GM12864 (cell line): ENCODE results near the gene OR6J1.
"Not testable (repeated sequence)": the region's sequence is repeated elsewhere in the genome, so short reads cannot be mapped to it uniquely, and the experiment has no call there.

Experiments used
- DNase-seq: peaks from one replicate; pipeline ENCODE4 v3.0.0-alpha.2; 2011; ENCODE audit warnings: low read depth
- H3K4me3 ChIP-seq: 2 replicates; pipeline ENCODE4 v1.5.1; 2011; ENCODE audit warnings: mild to moderate bottlenecking, low read depth, low read length, control low read depth
- CTCF ChIP-seq: IDR thresholded peaks from 2 replicates; pipeline ENCODE4 v1.5.1; 2011; ENCODE audit warnings: low read depth, mild to moderate bottlenecking, moderate library complexity, low read length, control low read depth, inconsistent platforms; ENCODE audit errors: missing control alignments

Gene OR6J1

GRCh38 chr14:22630486-22630885 is 13.7 kb downstream of the OR6J1 start:
- H3K4me3 ChIP-seq, result no peak overlapping the region
- DNase-seq, result no peak
- no peak for TF ChIP-seq CTCF

- no peak overlapping the region for H3K4me3 ChIP-seq
- TF ChIP-seq CTCF, result no peak
- DNase-seq, result no peak
Observed at GRCh38 chr14:22630066-22630465, 14.1 kb downstream of the OR6J1 start.

GRCh38 chr14:22629361-22629760 is 14.8 kb downstream of the OR6J1 start:
- no peak for TF ChIP-seq CTCF
- no peak overlapping the region for H3K4me3 ChIP-seq
- DNase-seq, result no peak

- TF ChIP-seq CTCF, result no peak
- H3K4me3 ChIP-seq, result no peak overlapping the region
- DNase-seq, result no peak
Observed at GRCh38 chr14:22627506-22628263, 16.5 kb downstream of the OR6J1 start.

GRCh38 chr14:22626590-22626989 is 17.6 kb downstream of the OR6J1 start:
- H3K4me3 ChIP-seq, result no peak overlapping the region

GRCh38 chr14:22623047-22623446 is 21.1 kb downstream of the OR6J1 start:
- no peak for TF ChIP-seq CTCF
- H3K4me3 ChIP-seq, result no peak overlapping the region
- no peak for DNase-seq

More at GRCh38 chr14:22626590-22626989, 17.6 kb downstream of the OR6J1 start:
- DNase-seq, result no peak
- no peak for TF ChIP-seq CTCF

GRCh38 chr14:22622255-22622654 is 21.9 kb downstream of the OR6J1 start:
- no peak for TF ChIP-seq CTCF
- no peak for DNase-seq
- no peak overlapping the region for H3K4me3 ChIP-seq

GRCh38 chr14:22615765-22616164 is 28.4 kb downstream of the OR6J1 start:
- H3K4me3 ChIP-seq, DNase-seq: not testable (repeated sequence)
